ENCODE data around the gene CAMK2B.

Gene CAMK2B

DNA sequence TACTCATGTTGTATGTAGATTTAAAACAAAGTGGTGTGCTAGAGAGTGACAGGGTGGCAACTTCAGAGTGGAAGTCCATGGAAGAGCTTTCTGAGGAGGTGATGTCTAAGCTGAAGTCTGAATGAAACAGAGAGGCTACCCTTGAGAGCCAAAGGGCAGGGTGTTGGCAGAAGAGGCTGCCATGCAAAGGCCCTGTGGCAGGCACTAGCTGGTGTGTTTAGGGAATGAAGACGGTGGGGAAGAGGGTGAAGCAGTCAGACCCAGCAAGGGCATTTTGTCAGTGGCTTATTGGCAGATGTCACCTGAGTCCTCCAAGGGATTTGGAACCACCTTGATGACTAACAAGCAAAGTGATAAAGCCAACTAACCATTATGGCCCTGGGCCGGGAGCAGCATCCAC lies 3.7 kb upstream of the CAMK2B start:
- DNase-seq: no peak

DNA sequence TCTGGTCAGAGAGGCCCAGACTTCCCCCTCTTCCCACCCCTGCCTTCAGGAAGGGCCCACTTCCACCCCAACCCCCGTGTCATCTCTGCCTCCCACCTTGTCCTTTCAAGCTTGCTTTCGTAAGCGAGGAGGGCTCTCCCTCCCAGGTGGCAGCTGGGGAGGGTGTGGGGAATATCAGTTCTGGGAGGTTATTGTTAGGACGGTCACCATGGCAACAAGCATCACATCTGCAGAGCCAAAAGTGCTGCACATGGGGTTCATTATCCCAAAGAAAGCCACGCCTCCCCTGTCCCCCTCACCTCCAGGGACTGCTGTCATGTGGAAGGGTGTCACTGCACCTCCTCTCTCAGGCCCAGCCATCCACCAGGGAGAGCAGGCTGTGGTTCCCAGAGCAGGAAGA lies 2.6 kb upstream of the CAMK2B start:
- DNase-seq: no peak

DNA sequence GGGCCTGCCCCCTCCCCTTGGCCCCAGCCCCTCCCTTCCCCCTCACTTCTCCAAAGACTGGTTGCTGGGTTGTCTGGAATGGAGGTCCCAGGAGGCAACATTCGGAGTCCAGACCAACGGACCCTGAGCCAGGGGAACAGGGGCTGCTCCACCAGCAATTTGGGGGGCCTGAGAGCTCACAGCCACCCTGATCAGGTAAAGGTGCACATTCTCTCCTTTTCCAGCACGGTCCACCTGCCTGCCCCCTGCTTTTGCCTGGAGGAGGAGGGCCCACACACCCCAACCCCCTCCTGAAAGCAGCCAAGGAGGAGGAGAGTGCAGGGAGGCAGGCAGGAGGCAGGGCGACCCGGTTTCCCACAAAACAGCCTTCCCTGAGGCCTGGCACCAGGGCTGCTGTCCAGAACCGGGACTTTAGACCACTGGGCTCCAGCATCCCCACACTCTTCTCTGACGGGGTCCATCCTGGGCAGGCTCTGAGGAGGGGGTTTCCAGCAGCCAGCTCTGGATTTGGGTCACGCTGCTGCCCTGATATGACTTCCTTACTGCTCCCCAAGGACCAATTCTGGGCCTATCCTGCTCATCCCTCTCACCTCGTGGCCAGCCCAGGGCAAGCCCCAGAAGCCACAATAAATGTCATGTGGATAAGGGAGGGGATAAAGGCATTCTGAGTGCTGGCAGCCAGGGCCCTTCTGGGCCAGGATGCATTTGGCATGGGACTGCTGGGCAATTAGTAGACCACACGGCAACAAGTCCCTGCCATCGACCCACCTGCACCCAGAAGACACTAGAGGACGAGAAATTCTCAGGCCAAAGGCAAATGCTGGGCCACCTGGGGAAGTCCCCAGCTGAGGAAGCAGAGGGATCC lies 1.1 kb upstream of the CAMK2B start:
- DNase-seq: no peak

DNA sequence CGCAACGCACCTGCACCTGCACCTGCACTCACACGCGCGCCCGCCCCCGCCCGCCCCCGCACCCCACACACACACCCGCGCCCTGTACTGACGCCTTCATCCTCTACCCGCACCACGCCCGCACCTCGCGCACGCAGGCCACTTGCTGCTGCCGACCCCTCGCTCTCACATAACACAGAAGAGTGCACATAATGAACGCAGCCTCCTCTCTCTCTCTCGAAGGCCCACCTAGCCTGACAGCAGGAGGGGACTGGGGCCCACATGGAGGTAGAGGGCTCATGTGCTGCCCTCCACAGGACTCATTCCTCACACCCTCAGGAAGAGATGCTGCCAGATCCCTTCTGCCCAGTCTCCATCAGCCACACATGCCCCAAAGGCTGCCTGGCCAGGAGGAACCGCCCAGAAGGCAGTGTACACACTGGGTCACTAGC lies 432 bp upstream of the CAMK2B start:
- DNase-seq: no peak

DNA sequence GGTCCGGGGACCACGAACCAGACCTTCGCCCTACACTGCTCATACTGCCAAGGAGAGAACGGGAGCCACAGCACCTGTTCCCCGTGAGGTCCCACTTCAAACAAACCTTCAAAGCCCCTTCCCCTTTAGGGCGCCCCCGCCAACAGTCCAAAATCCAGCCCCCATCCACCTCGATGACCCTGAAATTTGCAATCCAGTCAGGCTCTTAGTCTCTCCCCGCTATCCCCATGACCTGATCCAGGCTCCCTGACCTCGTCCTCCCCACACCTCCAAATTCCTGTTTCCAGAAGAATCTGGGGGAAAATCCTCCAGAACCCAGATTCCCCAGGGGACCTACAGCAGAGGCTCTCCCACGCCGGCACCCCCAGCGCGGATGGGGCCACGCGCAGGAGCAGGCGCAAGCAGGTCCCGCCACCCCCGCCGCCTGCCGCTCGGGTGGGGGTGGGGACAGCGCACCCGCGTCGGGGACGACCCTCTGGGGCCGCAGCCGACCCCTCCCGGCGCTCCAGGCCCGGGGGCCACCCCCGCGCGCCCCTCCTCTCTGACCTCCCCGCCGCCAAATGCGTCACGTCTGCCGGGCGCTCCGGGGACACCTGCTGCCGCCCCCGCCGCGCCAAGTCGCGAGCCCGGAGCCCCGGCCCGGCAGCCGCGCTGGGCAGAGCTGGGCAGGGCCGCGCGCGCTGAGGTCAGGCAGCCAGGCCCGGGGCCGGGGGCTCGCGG lies 753 bp downstream of the CAMK2B start:
- no peak for DNase-seq

DNA sequence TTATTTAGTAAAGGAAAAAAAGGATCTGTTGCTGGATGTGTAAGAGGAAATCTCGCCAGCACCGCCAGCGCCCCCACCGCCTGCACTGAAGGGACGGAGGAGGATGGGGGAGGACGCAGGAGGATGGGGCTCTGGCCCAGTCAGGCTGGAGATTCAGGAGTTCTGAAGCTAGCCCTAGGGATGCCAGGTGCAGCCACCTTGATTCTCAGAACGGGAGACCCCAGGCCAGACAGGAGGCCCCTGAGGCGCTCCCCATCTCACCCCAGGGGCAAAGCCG lies 1.3 kb downstream of the CAMK2B start:
- DNase-seq: no peak

DNA sequence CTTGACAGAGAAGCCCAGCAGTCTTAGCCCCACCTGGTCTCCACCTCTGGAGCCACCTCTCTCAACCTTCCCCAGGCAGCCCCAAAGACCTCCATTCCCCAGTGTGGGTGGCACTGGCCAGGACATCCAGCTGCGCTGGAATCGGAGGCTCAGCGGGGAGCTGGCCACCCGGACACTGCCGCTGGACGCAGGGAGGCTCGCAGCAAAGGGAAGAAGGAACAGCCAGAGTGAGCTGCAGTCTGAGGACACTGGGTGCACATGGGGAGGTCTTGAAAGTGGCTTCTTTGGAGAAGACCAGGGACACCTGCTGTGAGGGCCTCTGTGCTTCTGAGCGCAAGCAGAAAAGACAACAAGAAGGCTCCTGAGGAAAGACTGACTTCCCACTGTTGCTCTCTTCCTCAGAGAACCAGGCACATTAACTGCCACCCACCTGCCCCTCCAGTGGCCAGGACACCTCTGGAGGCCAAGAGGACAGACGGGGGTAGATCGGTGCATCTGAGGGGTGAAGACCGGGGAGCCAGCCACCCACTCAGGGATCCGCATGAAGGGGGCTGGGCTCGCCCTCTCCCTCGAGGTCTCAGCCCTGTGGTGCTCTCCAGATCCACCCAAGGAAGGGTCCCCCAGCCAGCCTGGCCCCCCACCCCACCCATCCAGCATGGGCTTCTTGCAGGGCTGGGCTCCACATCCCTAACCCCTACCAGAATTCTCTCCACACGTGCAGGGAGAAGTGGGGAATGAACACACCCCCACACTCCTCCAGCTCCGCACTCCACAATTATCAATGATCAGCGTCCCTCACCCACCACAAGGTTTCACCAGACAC lies 1.8 kb downstream of the CAMK2B start:
- DNase-seq: no peak

DNA sequence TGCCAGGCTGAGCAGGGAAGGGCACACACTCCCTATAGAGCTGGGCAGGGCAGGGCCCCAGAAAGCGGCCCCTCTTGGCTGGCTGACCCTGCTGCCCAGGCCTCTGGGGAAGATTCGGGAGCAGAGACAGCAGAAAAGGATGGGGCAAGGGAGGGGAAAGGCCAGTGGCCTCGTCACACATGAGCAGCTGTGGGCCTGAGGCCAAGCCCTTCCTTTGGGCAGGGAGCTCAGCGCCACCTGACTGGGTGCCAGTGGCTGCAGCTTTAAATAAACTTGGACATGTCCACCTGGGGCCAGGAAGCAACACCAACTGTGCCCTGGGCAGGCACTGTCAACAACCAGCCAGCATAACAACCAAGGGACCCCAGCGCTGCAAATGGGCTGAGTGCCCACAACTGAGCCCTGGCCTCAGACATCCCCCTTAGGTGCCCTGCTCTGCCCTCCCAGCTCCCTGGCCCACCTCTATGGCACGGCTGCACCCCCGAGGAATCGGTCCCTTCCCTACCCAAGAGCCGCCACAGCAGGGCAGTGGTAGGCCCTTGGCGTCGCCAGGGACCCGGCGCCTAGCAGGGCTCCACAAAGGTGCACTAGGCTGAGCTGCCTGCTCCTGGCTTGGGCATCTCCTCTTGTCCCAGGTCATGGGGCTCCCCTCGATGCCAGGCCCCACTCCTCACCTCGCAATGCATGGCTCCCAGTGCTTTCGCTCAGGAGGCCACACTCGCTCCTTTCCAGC lies 2.6 kb downstream of the CAMK2B start:
- no peak for DNase-seq

DNA sequence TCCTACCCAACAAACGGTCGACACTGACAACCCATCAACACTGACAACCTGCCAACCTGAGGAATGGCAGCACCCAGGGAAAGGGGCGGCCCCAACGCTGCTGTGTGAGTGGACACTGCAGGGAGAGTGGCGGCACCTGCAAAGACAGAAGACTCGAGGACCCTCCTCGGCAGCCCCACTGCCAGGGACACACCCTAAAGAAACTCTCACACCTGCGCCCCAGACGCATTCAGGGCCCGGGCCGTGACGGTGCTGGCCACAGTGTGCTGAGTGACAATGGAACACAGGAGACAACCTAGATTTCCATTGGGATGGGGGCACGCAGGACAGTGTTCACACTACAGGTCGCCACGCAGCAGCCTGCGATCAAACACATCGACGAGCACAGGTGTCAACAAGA lies 3.6 kb downstream of the CAMK2B start:
- DNase-seq: no peak

DNA sequence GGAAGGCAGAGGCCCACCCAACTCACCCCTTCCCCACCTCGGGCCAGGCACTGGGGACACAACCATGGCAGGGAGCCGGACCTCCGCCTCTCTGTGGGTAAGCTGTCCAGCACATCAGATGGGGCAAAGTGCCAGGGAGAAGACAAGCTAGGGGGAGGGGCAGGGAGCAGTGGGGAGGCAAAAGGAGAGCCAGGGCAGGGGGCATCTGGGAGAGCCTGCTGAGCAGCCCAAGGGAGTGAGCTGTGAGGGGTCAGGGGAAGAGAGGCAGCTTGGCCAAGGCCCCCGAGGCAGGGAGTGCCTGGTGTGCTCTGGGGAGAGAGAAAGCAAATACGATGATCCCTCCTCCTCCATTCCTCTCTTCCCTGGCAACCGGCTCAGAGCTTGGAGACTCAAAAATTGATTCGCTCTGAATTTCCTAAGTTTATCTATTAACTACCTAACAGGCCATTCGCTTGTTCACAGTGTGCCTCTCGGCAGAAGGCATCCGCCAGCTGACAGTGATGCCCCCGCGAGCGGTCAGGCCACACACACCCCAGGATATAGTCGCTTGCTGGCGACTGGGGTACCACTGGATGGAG lies 4.5 kb downstream of the CAMK2B start:
- DNase-seq: no peak

DNA sequence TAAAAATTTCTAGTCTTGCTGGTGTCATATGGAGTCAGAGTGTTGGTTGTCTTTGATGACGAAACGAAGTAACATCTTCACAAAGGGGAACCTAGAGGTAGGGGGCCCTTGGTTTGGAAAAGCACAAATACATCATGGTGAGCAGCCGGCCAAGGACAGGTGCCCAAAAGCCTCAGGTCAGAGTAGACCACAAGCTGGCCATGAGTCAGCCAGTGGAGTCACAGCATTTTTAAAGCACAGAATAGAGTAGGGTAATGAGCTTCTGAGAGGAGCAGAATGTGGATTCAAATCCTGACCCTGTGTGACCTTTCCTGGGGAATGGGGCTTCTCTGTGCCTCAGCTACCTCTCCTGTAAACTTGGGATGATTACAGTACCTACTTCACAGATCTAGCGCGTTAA lies 5.3 kb downstream of the CAMK2B start:
- no peak for DNase-seq

DNA sequence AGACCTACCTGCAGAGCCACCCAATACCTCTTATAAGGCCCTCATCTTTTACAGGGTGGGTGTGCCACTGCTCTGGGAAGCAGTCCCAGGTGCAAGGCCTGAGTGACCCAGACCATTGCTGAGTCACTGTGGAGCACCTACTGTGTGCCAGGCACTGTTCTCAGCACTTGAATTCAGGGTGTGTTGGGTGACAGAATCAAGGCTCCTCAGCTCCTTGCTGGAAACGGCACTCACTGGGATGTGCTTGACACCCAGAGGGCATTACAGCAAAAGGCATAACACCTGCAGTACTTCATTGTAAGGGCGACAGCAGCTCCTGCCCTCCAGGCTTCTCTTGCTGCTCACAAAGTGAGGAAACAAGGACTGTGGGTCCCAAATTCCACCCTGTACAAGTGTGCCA lies 7.1 kb downstream of the CAMK2B start:
- DNase-seq: no peak

DNA sequence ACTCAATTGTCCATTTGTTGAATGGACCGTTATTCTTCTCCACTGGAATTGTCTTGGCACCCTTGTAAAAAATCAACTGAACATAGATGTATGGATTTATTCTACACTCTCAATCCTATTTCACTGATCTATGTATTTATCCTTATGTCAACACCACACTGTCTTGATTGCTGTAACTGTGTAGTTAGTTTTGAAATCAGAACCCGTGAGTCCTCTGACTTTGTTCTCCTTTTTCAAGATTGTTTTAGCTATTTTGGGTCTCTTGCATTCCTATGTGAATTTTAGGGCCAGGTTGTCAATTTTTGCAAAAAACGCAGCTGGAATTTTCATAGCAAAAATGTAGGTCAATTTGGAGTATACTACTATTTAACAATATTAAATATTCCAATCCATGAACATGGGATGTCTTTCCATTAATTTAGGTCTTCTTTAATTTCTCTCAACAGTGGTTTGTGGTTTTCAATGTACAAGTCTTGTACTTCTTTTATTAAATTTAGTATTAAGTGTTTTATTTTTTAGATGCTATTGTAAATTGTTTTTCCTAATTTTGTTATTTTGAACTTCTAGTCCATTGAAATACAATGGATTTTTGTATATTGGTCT lies 10.0 kb downstream of the CAMK2B start:
- DNase-seq: no peak

DNA sequence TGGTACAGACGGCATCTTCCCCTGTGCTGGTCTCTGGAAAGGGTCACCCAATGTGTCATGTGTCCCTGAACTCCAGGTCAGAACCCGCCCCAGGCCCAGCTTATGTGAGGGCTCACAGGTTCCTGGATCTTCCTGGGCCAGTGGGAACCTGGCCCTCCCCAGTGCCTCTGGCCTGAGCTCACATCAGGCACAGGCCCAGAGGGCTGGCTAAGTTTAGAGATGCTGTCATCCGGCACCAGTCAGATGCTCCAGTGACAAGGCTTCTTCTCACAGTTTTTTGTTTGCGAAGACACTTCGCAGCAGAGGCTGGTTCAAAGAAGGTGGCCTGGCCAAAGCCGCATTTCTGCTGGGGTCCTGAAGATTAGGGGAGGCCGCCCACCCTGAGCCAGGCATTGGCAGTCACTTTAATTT lies 11.8 kb downstream of the CAMK2B start:
- no peak for DNase-seq

DNA sequence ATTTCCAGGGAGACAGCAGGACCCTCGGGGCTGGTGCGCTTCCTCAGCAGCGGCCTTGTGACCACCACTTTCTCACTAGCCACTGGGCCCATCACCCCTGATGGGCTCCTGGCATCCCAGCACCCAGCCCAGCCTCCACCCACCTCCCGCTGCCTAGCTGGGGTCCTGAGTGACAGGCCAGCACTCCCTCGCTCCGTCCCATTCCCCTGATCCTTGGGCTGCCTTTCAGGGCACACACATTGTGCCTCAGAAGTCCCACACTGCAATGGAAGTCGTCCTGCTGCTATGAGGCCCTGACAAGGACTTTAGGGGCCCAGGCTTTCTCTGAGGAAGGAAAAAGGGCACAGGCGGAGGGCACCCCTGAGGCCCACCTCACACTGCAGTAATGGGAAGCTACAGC lies 12.4 kb downstream of the CAMK2B start:
- DNase-seq: no peak

DNA sequence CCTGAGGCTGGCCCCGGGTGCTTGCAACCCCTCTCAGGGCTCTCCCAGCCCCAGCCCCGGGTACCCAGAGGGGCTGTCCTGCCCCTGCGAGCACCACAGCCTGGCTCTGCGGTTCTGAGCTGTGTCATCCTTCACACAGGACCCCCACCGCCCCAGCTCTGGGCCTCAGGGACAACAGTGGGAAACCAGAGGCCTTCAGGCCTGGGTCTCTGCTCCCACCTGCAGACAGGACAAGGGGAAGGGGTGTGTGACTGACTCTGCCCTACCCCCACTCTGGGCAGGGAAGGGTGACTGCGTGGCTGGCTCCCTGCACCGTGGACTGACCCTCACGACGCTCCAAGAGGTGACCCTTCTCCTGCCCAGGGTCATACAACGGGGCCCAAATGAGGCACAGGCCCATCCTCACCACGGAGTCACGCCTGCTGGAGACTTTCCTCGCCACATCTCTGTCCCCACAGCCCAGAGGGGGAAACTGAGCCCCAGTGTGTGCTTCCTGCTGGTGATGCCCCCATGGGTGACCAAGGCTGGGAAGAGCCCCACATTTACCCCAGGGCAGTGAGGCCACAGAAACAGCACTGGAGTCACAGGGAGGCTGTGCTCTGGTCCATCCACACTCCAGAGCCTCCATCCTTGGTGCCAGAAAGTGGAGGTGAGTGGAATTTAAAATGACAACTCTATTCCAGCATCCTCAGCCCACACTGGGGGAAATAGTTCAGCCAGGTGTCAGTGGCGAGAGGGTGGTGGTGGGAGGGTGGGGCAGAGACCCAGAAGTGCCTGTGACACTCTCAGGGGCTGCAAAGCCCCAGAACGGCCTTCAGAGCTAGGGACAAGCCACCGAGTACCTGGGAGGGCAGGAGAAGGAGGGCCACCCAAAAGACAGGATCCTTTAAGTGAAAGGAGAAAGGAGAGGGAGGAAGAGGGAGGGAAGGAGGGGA lies 13.6 kb downstream of the CAMK2B start:
- no peak for DNase-seq

DNA sequence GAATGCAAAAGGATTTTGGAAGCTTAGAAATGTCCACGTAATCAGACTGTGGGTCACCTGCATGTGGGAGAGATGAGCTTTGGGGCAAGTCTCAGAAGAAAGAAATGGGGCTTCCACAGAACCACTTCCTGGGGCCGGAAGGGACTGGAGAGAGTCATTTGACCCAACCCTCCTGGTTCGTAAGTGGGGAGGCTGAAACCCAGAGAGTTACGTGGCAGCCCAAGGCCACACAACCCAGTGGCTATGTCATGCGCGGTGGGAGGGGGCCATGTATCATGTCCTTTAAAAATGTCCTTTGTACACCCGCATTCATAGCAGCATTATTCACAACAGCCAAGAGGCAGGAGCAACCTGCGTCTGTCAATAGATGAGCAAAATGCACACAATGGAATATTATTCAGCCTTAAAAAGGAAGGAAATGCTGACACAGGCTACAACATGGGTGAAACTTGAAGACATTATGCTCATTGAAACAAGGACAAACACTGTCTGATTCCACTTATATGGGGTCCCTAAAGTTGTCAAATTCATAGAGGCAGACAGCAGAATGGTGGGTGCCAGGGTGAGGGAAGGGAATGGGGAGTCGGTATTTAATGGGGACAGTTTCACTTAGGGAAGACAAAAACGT lies 15.1 kb downstream of the CAMK2B start:
- no peak for DNase-seq

DNA sequence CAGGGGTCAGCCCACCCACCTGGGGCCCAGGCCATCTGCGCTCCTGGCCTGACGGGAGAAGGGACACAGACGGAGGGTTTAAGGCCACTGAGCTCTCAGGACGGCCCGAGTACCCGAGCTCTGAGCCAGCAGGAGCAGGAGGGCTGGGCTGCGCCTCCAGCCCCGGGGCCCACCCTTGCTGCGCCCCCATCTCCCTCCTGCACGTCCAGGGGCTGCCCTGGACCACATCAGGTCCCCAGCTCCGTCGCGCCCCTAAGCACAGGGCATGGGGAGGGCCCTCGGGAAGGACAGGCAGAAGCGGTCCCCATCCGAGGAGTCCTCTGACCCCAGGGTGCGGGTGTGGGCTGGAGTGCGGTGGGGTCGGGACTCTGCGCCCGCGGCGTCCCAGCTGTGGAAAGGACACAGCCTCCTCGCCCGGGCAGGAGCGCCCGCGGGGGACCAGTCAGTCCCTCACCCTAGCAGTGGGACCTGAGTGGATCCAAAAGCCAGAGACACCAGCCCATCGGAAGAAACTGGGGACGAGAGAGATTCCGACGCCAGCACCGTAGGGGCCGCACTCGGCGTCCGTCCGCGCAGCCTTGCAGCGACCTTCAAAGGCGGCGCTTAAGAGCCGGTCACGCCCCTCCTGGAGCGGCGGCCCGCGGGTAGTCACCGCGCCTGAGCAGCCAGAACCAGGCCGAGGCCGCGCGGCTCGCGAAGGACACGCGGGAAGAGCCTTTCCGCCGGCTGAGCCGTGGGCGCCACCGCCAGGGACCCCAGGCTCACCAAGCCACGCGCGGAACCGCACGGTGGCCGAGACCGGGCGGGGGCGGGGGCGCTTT lies 15.9 kb downstream of the CAMK2B start:
- no peak for DNase-seq

DNA sequence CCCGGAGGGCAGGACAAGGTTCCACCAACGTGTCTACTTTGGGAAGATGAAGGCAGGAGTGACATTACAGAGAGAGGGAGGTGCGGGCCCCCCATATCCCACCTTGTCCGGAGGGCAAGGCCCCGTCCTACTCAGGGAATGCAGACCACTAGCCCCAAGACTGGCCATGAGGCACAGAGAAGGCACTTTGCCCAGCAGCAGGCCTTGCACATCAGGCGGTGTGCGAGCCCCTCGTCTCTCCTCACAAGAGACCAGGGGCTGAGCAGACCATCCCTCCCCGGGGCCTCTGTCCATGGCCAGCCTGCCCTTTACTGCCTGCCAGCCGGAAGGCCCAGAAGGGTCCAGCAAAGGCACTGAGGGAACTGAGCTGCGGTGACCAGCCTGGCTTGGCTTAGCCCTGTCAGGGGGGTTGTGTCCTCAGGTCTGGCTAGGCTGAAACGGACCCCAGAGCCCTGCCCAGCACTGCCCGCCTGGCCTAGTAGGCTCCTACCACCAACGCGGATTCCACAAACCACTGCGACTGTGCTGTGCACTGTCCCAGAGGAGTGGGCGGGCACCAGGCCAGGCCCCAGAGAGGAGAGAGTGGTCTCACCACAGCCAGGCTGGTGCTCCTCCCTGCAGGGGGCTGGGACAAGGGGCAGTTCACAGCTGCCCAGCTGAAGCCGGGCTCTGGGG lies 16.7 kb downstream of the CAMK2B start:
- no peak for DNase-seq
